GM19324 (cell line): ENCODE data around the gene SMIM13.

Experiments used
- ATAC-seq: cut with Tn5 transposase; IDR thresholded peaks from one replicate; pipeline ENCODE4 v1.9.1; 2021; ENCODE audit warnings: mild to moderate bottlenecking, moderate library complexity; ENCODE audit not compliant: unreplicated experiment, low FRiP score

The SMIM13 gene

DNA sequence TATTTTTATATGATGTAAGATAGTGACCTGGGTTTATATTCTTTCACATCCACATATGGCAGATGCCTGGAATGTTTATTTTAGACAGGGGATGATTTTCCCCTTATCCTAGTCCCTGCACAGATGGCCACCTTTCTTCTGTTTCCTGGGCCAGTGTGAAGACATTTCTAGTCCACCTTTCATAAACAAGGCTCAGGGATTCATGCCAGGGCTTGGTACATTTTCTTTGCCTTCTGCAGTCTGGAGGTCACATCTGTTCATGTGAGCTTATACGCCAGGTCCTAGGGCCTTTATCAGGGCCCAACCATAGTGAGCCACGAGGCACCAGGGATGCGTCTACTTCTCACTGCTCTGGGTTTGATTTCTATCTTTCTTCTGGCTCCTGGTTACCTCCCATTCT, 55.9 kb downstream of the SMIM13 start:
- ATAC-seq, result no peak

DNA sequence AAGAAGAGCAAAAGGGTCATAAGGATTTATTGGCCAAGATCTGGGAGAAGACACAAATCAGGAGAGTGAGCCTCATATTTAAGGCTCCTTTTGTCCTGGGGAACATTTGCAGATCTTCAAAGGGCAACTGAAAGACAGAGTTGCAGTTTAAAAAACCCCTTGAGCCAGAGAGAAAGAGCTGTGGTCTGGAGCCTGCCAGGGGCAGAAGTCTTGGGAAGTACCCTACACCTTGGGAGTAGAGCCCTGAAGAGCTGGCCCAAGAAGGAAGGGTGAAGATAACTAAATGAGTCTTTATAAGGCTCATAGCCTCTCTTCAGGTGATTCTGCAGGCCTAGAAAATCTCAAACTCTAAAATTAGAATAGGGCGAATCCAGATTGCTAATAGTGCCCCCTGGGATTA, 57.9 kb downstream of the SMIM13 start:
- no peak for ATAC-seq

DNA sequence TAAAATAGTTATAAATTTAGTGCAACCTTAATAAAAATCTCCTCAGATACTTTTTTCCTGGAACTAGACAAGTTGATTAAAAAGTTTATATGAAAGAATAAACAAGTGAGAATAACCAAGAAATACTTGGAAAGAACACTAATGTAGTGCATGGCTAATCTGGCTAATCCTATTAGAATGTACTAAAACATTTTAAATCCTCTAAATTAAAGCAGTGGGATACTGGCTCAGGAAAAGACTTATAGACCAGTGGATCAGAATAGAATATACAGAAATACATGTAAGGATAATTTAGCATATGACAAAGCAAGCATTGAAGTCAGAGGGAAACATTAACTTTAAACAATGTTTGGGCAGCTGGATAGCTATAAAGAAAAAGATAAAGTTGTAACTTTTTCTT, 58.9 kb downstream of the SMIM13 start:
- no peak for ATAC-seq

DNA sequence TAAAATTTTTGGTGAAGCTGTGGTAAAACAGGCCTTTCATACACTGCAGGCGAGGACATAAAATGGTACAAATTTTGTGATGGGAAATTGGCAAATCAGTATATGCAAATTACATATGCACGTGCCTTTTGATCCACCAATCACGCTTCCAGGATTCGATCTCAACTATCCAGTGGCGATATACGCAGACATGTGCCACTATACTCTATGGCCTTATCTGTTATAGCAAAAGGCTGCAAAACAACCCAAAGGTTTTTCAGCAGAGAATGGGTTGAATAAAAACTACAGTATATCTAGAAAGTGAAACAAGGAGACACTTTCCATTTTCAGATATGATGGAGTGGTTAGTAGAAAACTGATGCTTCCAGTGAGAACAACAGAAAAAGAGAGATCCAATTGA, 59.8 kb downstream of the SMIM13 start:
- ATAC-seq, result no peak

DNA sequence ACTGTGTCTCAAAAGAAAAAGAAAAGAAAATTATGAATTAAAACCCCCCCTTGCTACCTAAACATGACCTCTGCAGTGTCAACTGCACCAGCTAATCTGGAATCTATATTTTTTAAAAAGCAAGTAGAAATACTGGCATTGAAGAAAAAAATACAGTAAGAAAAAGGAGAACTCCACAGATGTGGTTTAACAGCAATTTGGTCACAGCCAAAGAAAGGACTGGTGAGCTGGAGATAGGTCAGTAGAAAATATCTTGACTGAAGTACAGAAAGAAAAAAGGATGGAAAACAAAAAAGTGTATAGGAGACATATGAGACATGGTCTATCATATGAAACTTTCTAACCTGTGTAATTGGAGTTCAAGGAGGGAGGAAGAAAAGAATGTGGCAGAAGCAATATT, 62.0 kb downstream of the SMIM13 start:
- no peak for ATAC-seq

DNA sequence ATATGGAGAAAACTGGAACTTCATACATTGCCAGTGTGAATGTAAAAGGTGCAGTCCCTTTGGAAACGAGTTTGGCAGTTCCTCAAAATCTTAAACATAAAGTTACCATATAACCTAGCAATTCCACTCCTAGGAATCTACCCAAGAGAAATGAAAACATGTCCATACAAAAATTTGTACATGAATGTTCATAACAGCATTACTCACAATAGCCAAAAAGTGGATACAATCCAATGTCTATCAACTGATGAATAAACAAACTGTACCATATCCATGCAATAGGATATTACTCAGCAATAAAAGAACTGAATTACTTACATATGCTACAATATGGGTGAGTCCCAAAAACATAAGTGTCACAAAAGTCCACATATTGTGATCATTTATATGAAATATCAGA, 66.6 kb downstream of the SMIM13 start:
- ATAC-seq, result no peak

DNA sequence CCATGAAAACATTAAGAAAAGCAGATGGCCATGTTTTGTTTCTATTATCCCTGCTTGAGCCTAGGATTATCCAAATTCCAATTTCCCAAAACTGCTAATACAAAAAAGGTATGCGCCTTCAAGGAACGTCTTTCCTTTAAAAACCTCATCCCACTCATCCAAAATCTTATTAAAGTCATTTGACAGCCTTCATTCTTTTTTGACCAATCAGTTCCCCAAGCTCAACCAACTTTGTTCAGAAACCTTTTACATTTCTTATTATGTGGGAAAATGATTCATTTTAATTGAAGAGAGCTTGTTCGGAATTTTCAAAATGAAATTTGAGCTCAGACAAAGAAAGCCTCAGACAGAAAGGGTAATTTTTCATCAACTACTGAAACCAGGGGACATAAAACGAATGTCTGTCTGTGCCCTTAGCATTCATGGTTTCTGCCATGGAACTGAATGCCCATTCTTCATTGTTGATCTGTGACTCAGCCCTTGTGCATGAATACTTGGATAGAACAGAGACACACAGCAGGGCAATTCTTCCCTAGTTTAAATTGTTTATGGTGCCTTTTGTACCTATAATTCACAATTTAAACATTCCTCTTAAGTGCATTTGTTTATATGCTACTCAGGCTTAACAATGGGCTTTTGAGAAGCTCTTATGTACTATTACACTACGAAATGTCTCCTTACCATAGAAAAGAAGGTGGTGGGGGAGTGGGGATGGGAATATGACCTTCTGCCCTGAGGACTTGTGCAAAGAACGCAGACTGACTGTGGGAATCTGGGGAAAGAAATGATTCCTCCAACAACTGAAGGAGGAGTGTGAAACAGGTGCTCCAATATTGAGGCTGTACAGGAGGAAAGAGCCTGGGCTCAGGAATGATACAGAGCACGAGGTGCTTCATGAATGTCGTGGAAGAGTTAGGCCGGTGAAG, 67.7 kb downstream of the SMIM13 start:
- no peak for ATAC-seq

DNA sequence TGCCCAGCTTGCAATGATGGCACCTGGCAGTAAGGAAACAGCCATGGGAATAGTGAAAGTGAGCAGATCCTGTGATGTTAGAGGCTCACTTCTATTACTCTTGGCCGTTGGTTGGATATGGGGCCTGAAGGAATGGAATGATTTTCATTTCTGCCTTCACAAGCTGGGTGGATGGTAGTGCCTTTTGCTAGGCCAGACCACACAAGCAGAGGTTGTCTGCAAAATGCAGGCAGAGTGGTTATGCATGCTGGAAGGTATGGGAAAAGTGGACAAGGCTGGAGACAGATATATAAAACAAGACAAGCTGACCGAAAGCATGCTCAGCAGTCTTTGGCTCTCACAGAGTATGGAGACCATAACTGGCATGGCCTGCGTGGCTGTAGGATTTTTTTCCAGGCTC, 68.6 kb downstream of the SMIM13 start:
- no peak for ATAC-seq

DNA sequence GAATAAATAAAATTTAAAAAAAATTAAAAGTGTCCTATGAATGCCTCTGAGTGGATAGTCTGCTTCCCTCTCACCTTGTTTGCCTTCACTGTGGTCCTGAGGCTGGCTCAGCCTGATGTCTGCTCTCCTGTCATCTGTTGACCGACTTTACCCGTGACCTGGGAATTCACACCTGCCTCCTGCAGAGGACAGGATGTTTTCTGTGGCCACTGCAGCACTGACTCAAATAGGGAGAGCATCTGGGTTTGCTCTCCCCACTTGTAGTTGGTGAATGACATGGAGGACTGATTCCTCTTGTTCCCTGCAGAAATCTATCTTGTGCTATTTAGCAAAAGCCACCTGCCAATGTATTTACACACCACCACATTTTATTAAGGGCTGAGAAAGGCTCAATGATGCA, 70.3 kb downstream of the SMIM13 start:
- ATAC-seq, result no peak

DNA sequence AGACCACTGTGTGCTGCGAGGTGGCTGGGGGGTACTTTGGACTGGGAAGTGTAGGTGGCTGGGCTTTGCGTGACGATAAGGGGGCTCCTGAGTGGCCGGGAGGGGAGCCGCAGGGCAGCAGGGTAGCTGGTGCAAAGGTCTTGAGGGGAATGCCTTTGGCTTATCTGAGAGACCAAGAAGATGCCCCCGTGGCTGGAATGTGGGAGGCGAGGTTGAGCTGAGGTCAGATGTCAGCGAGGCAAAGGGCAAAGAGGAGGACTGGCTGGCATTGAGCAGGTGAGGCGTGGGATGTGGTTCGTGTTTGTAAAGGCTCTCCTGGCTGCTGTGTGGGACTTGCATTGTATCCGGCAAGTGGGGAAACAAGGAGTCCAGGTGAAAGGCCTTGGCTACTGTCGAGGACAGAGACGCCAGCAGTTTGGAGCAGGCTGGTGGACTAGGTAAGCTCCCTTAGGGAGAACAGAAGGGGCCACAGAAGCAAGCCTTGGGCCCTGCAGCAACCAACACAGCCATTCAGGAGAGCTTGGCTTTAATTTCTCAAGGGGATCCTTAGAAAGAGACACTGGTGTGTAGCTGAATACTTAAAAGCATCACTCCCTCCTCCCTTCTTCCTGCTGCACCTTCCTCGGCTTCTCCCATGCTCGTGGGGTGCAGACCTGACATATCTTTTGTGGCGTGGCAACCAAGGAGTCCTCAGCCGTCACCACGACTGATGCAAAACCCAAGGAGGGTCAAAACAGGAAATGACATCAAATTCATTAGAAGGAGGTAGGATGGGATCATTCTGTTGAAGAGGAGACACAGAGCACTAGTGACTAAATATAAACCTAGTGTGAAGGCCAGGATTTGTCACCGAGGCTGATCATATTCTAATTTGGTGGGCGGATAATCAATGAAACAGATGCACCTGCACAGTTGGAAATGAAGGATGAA, 71.3 kb downstream of the SMIM13 start:
- ATAC-seq, result no peak

DNA sequence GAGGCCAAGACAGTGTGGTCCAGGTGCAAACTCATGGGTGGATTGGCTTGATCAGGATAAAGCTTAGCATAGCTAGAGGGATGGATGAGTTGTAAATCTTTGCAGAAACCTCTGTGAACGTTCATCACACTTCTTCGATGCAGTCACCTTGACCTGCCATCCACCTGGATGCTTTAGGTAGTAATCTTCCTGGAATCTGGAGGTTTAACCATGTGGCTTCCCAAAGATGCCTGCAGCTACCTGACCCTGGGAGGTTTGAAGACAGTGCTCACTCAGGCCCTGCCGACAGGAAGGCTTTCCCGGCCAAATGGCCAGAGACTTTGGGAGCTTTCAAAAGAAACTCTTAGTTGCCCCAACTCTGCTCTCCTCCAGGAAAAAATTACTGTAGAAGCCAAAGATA, 73.3 kb downstream of the SMIM13 start:
- no peak for ATAC-seq

DNA sequence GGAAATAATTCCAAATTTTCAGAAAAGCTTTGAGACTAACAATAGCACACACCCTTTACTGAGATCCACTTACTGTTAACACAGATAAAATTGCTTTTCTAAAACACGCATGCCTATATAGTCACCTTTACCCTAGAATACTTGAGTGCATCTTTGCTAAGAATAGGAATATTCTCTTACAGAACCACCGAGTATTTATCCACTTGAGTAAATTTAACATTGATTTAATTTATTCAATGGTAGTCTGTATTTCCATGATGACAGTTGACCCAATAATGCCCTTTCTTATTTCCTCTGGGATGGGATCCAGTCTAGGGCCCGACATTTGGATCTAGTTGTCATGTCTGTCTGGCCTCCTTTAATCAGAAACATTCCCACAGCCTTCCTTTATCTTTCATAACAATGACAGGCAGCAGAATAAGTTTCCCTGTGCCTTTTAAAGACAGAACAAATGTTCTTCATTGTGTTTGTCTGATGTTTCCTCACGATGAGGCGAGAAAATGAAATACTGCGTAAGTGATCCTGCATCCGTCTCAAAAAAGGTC, 74.5 kb downstream of the SMIM13 start:
- no peak for ATAC-seq

DNA sequence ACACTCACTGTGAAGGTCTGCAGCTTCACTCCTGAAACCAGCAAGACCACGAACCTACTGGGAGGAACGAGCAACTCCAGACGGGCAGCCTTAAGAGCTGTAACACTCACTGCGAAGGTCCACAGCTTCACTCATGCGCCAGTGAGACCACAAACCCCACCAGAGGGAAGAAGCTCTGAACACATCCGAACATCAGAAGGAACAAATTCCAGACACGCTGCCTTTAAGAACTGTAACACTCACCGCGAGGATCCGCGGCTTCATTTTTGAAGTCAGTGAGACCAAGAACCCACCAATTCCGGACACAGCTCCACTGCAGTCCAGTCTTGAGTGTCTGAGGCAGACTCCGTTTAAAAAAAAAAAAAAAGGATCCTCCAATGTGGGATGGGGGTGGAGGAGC, 78.3 kb downstream of the SMIM13 start:
- ATAC-seq, result no peak

DNA sequence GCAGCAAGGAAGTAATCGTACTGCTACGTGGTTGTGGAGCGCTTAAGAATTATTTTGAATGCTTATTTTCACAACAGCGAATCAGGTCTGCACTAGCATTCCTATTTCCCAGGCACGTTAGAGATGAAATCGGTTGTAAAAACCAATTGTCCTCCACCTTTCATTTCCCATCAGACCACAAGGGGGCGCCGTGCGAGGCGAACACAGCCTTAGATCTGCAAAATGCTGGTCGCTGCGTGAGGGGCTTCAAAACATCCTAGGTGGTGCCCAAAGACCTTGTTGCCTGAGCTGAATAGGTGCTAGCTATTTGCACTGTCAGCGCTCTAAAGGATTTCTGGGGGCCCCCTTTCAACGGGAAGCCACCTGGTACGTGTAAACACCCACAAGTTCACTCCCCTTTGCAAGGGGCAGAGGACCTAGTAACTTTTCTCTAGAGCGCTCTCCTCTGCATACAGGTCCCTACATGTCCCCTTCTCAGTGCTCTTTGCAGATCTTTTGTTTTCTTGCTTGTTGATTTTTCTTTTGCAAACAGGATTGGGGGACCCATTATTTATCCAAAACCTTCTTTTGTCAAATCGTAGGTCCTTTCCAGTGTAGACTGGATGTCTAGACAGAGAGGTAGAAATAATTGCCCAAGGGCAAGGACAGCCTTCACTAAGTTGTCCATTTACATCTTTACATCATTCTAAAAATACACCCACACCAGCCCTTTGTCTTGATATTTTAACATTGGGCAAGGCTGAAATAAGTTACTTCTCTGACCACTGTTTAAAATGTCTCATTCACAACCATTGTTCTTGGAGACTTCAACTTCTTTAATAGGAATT, 79.1 kb downstream of the SMIM13 start:
- ATAC-seq, result no peak

DNA sequence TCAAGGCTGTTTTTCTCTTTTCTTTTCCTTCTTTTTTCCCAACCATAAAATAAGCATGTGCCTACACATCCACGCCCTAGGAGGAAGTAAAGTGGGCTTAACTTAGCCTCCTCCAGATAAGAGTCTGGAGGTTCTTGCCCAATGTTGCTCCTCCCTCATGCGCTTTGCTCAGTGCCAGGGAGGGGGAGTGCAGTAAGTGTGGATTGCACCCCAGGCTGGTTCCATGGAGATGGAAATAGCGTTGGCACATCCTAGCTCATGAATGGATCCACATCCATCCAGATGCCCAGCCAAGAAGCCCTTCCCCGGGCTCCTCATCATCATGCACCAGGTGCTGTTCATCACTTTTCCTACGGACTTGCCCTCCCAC, 80.6 kb downstream of the SMIM13 start:
- ATAC-seq, result no peak

DNA sequence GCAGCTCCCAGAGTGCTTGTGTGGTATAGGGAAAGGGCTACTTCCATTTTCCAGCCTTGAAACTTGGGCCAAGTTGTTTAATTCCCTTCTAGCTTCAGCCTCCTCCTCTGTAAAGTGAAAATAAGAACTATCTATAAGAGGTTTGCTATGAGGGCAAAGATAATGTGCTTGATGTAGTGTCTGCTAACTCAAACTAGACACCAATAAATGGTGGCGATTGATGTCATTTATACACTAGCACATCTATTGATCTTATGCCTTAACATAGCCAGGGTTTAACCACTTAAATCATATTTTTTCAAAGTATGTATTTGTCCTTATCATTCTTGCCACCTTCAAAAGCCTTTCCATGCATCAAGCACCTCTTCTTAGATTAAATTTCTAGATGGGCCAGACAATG, 83.6 kb downstream of the SMIM13 start:
- no peak for ATAC-seq

DNA sequence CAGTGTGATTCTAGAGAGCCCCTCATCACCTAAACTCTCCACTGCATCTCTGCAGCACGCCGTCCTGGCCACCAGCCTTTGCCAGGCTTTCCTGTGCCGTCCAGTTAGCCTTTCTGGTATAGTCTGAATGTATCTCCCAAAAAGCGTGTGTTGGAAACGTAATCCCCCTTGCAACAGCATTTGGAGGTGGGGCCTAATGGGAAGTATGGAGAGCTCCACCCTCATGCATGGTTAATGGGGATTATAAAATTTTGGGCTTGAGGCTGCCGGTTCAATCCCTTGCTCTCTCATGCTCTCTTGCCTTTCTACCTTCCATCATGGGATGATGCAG, 85.4 kb downstream of the SMIM13 start:
- ATAC-seq, result no peak

DNA sequence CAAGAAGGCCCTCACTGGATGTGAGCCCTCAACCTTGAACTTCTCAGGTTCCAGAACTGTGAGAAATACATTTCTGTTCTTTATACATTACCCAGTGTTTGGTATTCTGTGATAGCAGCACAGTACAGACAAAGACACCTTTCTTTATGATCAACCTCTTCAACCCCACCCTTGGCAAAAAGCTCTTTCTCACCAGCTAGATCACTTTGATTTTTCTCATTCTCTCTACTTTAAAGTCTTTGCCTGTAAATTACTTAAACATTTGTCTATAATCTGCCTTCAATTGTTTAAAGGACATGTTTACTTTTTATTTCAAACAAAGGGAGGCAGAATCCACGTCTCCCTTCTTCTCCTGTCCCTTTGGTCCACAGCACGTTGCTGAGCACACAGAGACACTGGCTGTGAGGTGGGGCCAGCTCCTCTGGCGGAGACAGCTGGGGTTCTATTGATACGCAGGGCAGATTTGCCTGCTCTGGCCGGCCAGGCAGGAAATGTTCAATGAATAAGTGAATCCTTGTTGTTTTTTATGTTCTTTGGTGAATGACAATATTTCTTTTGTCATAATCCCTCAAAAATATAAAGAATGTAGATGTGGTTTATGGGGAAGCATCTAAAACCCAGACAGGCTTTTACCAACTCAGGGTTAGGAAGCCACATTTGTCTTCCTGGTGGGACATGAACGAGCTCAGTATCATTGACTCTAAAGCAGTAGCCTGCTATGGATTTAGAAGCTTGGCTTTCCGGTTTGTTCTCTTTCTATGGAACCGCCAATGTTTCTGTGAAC, 86.0 kb downstream of the SMIM13 start:
- no peak for ATAC-seq

DNA sequence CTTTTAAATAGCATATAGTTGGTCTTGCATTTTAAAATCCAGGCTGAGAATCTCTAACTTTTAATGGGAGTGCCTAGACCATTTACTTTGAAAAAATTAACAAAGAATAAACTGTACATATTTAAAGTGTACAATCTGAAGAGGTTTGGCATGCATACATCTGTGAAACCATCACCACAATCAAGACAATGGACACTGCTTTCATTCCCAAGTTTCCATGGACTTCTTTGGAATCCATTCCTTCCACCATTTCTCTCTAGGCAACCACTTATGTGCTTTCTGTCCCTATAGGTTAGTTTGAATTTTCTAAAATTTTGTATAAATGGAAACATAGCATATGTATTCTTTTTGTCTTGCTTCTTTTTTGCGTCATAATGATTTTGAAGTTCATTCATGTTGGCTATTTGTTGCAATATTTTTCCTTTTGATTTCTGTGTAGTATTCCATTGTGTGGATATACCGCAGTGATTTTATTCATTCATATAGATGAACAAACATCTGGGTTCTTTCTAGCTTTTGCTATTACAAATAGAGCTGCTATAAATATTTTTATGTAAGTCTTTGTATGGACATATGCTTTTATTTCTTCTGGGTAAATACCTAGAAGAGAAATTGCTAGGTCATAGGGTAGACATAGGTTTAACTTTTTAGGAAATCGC, 88.0 kb downstream of the SMIM13 start:
- ATAC-seq, result no peak
